ENCODE results near the gene SDK1. TPM values are rescaled to one million over a fixed set of nuclear protein-coding genes. Genes with fewer than 3 reads are reported as not detected.

The SDK1 gene
- total and polyA plus RNA-seq, 2 donors = 9.8 to 15.1 TPM

DNA sequence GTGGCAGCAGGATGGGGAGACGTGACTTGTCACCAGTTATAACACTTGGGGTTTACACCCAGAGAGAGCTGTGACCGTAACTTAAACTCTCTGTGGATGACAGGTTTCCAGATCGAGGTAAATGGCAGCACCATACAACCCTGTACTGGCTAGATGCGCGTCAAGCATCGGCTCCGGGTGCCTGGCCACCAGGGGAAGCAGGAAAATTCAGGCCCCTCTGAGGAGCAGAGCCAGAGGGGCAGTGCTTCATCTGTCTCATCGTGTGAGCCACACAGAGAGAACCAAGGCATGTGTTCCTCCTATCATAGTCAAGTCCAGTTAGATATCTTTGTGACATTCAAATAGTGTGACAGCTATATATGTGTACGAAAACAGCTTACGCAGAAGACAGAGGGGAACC, 728.9 kb downstream of the SDK1 start:
- Histone ChIP-seq H3K4me3 (ENCODE audit: low read depth, low read length) (no peak overlapping the region), H3K27ac (ENCODE audit: low read depth) (no peak overlapping the region), H3K4me1 (ENCODE audit: insufficient read depth) (no peaks in the 10 kb centered on the region), H3K36me3 (ENCODE audit: insufficient read depth) (no peaks in the 10 kb centered on the region)
- DNase-seq (ENCODE audit: extremely low spot score) = no peak
- 95% methylated on average over 10 of the region's 10 CpGs for WGBS

DNA sequence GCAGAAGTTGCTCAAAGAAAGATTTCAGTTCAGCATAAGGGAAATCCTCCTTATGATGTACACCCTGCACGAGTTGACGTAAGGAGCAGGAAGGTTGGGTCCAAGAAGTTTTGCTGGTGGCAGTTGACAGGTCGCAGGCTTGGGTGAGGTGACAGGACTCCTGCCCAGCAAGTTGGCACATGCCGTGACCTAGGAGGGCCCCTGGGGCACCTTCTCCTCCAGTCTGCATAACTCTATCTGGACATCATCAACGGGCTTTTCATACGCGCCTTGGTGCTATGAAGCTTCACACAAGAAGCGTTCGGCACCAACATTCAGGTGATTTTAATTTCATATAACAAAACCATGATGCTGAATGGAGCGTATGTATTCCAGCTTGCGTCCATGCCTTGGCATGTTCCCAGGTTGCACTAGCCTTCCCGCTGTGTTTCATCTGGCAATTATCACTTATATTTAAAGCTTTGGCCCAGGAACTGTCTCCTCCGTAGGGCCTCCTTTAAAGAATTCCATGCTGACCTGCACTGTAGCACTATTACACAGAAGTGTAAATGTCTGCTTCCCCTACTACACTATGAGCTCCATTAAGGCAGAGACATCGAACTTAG, 729.4 kb downstream of the SDK1 start:
- Histone ChIP-seq H3K4me1 (ENCODE audit: insufficient read depth) (no peaks in the 10 kb centered on the region), H3K4me3 (ENCODE audit: low read depth, low read length) (no peak overlapping the region), H3K27ac (ENCODE audit: low read depth) (no peak overlapping the region), H3K36me3 (ENCODE audit: insufficient read depth) (no peaks in the 10 kb centered on the region)
- 76% methylated on average over 14 of the region's 14 CpGs for whole genome bisulfite sequencing
- no peak for DNase-seq (ENCODE audit: extremely low spot score)

DNA sequence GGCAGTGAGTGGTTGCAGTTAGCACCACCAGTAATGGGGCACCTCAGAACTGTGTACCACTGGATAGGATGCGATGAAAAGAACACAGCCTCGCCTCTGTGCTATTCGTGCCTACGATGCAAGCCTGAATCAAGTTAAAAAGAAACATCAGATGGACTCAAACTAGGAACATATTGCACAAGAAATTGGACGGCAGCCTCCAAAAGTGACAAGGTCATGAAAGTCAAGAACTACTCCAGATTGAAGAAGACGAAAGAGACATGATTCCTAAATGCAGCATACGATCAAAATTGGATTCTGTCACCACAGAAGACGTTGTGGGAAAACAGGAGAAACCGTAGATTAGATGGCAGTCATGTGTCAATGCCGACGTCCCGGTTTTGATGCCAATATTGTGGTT, 732.9 kb downstream of the SDK1 start:
- H3K27ac ChIP-seq (ENCODE audit: low read depth) = no peak overlapping the region
- H3K4me3 ChIP-seq (ENCODE audit: low read depth, low read length) = no peak overlapping the region
- 84% methylated on average over 12 of the region's 12 CpGs for WGBS
- no peaks in the 10 kb centered on the region for H3K36me3 ChIP-seq (ENCODE audit: insufficient read depth)
- H3K4me1 ChIP-seq (ENCODE audit: insufficient read depth) = no peaks in the 10 kb centered on the region
- DNase-seq (ENCODE audit: extremely low spot score) = no peak

DNA sequence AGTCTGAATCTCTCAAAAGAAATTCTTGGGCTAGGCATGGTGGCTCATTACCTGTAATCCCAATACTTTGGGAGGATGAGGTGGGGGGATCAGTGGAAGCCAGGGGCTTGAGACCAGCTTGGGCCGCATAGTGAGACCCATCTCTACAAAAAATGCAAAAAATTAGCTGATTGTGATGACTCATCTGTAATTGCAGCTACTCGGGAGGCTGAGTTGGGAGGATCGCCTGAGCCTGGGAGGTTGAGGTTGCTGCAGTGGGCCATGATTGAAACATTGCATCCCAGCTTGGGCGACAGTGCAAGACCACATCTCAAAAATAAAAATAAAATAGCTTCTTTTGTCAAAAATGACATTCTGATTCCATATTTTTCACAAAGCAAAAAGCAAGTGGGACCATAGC, 736.3 kb downstream of the SDK1 start:
- no peak for DNase-seq (ENCODE audit: extremely low spot score)
- Histone ChIP-seq H3K4me3 (ENCODE audit: low read depth, low read length) (no peak overlapping the region), H3K27ac (ENCODE audit: low read depth) (no peak overlapping the region), H3K4me1 (ENCODE audit: insufficient read depth) (no peaks in the 10 kb centered on the region), H3K36me3 (ENCODE audit: insufficient read depth) (no peaks in the 10 kb centered on the region)
- 96% methylated on average over 4 of the region's 4 CpGs for WGBS

DNA sequence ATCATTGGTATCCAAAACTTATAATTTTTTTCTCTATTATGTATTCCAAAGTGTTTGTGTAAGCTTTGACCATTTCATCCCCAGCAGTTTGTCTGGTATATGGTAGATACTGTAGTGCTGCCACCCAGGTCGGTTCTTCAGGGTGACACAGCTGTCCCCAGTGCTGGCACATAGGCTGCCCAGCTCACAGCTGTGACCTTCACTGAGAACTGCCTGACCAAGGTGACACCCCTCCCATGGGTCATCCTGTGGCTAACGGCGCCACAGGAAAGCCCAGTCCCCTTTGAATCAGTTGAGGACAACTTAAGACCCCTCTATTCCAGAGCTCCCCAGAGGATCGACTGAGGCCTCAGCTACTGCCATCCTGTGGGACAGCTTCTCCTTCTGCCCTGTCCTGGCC, 736.8 kb downstream of the SDK1 start:
- no peaks in the 10 kb centered on the region for H3K4me1 ChIP-seq (ENCODE audit: insufficient read depth)
- no peak for DNase-seq (ENCODE audit: extremely low spot score)
- no peak overlapping the region for H3K4me3 ChIP-seq (ENCODE audit: low read depth, low read length)
- 89% methylated on average over 4 of the region's 4 CpGs for WGBS
- no peaks in the 10 kb centered on the region for H3K36me3 ChIP-seq (ENCODE audit: insufficient read depth)
- no peak overlapping the region for H3K27ac ChIP-seq (ENCODE audit: low read depth)

DNA sequence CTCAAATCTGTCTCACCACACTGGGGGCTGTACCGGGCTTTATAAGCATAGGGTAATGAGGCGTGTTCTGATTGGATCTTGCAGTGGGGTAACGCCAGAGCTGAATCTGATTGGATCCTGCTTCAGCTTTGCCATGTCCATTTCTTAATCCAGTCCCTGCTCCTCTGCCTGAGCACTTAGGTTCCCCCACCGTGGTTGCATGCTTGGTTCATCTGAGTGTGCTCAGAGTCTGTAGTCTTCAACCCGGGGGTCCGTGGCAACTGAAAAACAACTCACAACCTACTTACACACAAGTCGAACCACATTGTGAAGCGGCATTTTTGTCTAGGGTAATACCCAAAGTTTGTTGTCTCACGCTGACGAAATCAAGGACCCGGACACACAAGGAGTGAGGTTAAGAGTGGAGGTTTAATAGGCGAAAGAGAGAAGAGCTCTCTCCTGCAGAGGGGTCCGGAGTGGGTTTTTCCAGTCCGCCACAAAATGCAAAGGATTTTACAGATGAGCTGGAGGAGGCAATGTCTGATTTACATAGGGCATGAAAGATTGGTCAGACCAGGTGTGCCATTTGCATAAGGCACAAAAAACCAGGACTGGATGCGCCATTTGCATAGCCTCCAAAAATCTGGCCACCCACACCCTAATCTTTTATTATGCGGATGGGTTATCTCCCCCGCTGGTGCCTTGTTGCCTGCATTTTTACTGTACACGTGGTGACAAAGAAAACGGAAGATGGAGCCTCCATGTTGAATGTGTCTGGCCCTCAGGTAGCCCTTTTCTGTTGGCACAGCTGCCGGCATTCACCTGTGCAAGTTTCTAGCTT, 739.3 kb downstream of the SDK1 start:
- H3K4me3 ChIP-seq (ENCODE audit: low read depth, low read length) = no peak overlapping the region
- DNase-seq (ENCODE audit: extremely low spot score) = no peak
- WGBS = 83% methylated on average over 20 of the region's 20 CpGs

DNA sequence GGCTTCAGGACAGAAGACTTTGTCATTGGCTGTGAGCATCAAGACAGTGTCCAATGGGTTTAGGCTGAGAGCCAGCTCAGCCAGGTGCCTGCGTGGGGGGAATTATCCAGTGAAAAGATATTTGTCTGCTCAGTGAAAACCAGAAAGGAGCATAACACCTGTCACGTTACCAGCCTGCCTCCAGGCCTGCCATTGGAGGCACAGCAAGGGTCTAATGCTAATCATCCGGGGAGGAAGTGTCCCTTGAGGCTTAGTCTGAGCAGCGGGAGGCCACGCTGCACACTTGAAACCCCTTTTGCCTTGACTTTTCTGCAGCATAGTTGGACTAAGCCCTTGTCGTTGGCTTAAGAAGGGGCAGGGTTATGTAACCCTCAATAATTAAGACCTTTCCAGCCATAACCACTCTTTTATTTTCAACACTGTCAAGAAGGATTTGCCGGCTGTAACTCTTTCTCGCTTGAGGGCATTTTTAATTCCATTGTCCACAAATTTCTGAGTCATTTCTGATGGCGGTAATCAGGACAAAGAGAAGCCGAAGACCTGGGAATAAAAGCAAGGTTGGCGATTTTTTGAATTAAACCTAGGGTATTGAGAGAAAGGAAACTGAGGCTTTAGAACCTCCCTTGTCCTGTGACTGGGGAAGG, 741.5 kb downstream of the SDK1 start:
- Histone ChIP-seq H3K4me1 (ENCODE audit: insufficient read depth) (no peaks in the 10 kb centered on the region), H3K36me3 (ENCODE audit: insufficient read depth) (no peaks in the 10 kb centered on the region), H3K4me3 (ENCODE audit: low read depth, low read length) (no peak overlapping the region), H3K27ac (ENCODE audit: low read depth) (no peak overlapping the region)
- no peak for DNase-seq (ENCODE audit: extremely low spot score)
- 74% methylated on average over 11 of the region's 11 CpGs for WGBS

More for the DNA sequence above, 739.3 kb downstream of the SDK1 start:
- Histone ChIP-seq H3K27ac (ENCODE audit: low read depth) (no peak overlapping the region), H3K36me3 (ENCODE audit: insufficient read depth) (no peaks in the 10 kb centered on the region), H3K4me1 (ENCODE audit: insufficient read depth) (no peaks in the 10 kb centered on the region)

DNA sequence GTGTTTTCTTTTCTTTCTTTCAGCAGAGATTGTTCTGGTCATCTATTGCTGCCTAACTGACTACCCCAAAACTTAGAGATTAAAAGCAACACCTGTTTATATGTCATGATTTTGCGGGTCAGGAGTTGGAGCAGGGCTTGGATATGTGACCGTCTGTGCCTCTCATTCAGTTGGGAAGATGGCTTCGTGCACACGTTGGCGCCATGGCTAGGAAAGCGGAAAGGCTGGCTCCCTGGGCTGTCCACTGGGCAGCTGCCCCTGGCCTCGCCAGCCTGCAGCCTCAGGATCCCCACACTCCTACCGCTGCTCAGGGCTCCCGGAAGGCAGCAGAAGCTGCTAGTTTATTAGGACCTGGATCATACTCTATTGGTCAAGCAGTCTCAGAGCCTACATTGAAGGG, 742.9 kb downstream of the SDK1 start:
- Histone ChIP-seq H3K4me3 (ENCODE audit: low read depth, low read length) (no peak overlapping the region), H3K27ac (ENCODE audit: low read depth) (no peak overlapping the region), H3K36me3 (ENCODE audit: insufficient read depth) (no peaks in the 10 kb centered on the region), H3K4me1 (ENCODE audit: insufficient read depth) (no peaks in the 10 kb centered on the region)
- 94% methylated on average over 9 of the region's 9 CpGs for WGBS
- no peak for DNase-seq (ENCODE audit: extremely low spot score)

DNA sequence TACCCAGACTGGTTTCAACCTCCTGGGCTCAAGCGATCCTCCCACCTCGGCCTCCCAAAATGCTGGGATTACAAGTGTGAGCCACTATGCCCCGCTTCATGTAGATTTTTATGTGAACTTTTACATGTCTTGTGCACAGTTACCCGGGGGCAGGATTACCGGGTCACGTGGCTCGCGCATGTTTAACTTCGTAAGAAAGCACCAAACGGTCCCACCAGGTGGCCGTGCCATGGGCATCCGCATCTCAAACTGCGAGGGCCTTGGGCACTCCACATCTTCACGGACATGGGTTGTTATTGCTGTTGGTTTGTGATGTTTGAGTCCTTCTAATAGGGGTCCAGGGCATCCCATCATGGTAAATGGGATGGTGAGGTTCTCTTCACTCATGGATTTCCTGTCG, 744.4 kb downstream of the SDK1 start:
- DNase-seq (ENCODE audit: extremely low spot score) = no peak
- no peaks in the 10 kb centered on the region for H3K4me1 ChIP-seq (ENCODE audit: insufficient read depth)
- WGBS = 97% methylated on average over 15 of the region's 15 CpGs
- no peaks in the 10 kb centered on the region for H3K36me3 ChIP-seq (ENCODE audit: insufficient read depth)
- H3K27ac ChIP-seq (ENCODE audit: low read depth) = no peak overlapping the region
- no peak overlapping the region for H3K4me3 ChIP-seq (ENCODE audit: low read depth, low read length)

DNA sequence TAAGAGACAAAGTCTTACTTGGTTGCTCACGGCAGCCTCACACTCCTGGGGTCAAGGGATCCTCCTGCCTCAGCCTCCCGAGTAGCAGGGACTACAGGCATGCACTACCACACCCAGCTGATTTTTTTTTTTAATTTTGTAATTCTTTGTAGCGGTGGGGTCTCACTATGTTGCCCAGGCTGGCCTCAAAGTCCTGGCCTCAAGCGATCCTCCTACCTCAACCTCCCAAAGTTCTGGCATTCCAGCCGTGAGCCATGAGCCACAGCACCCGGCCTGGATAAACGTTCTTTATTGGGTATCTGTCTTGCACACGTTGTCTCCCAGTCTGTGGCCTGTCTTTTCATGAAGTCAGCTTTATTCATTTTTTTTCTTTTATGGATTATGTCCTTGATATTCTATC, 744.9 kb downstream of the SDK1 start:
- Histone ChIP-seq H3K36me3 (ENCODE audit: insufficient read depth) (no peaks in the 10 kb centered on the region), H3K27ac (ENCODE audit: low read depth) (no peak overlapping the region), H3K4me1 (ENCODE audit: insufficient read depth) (no peaks in the 10 kb centered on the region), H3K4me3 (ENCODE audit: low read depth, low read length) (no peak overlapping the region)
- DNase-seq (ENCODE audit: extremely low spot score) = no peak
- WGBS = 90% methylated on average over 8 of the region's 8 CpGs

DNA sequence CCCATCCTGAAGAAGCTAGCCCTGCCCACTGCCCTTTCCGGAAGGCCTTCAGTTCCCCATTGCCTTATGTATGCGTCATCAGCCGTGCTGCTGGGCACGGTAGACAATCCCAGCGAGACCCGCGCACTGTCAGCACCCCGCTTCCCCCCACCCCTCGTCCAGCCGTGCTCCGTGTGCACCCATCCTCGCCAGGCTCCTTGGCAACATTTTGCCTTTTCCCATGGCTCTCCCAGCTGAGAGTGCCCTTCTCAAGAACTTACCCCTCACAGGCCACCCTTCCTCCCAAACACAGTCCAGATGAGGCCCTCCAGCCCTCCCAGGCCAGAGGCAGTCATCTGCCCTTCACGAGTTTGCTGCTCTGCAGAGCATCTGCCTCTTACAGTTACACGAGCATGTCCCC, 747.3 kb downstream of the SDK1 start:
- WGBS = 91% methylated on average over 14 of the region's 14 CpGs
- Histone ChIP-seq H3K4me1 (ENCODE audit: insufficient read depth) (no peaks in the 10 kb centered on the region), H3K27ac (ENCODE audit: low read depth) (no peak overlapping the region), H3K36me3 (ENCODE audit: insufficient read depth) (no peaks in the 10 kb centered on the region), H3K4me3 (ENCODE audit: low read depth, low read length) (no peak overlapping the region)
- no peak for DNase-seq (ENCODE audit: extremely low spot score)

DNA sequence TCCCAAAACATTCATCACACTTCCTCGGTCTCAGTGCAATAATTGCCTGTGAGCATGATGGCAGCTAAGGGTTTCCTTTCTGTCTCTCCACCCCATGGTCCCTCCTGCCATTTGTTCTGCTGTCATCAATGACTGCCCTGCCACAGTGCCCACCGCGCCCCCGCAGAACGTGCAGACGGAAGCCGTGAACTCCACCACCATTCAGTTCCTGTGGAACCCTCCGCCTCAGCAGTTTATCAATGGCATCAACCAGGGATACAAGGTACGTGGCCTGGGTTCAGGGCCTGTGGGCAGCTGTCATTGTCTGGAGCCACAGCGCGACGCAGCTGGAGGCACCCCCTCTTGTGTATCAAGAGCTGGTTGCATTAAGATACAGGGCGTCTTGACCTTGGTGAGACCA, 748.1 kb downstream of the SDK1 start:
- no peak for DNase-seq (ENCODE audit: extremely low spot score)
- H3K4me1 ChIP-seq (ENCODE audit: insufficient read depth) = no peaks in the 10 kb centered on the region
- no peak overlapping the region for H3K27ac ChIP-seq (ENCODE audit: low read depth)
- WGBS = 96% methylated on average over 13 of the region's 13 CpGs
- H3K4me3 ChIP-seq (ENCODE audit: low read depth, low read length) = no peak overlapping the region
- no peaks in the 10 kb centered on the region for H3K36me3 ChIP-seq (ENCODE audit: insufficient read depth)

DNA sequence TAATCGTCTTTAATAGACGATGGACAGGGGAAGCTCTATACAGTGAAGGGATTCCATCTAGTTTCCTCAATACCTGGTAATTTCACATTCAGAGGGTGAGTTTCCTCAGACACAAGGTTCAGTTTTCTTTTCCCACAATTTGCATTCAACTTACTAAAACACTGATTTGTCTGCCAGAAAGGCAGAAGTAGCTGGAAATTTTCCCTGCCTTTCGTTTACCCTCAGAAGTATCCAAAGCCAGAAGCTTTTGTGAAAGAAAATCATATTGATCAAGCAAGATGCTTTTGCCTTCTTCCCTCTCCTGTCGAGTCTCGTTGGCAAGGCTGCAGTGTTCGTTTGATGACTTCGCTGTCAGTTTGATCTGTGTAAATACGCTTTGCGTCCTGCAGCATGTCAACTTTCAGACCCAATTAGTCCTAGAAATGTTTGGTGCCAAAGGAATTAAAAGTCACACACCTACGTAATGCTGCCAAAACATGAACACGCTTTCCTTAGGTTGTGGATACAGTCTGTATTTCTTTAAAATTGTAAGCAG, 749.1 kb downstream of the SDK1 start:
- no peaks in the 10 kb centered on the region for H3K4me1 ChIP-seq (ENCODE audit: insufficient read depth)
- 85% methylated on average over 11 of the region's 11 CpGs for whole genome bisulfite sequencing
- no peak overlapping the region for H3K27ac ChIP-seq (ENCODE audit: low read depth)
- no peak overlapping the region for H3K4me3 ChIP-seq (ENCODE audit: low read depth, low read length)
- no peaks in the 10 kb centered on the region for H3K36me3 ChIP-seq (ENCODE audit: insufficient read depth)
- no peak for DNase-seq (ENCODE audit: extremely low spot score)

DNA sequence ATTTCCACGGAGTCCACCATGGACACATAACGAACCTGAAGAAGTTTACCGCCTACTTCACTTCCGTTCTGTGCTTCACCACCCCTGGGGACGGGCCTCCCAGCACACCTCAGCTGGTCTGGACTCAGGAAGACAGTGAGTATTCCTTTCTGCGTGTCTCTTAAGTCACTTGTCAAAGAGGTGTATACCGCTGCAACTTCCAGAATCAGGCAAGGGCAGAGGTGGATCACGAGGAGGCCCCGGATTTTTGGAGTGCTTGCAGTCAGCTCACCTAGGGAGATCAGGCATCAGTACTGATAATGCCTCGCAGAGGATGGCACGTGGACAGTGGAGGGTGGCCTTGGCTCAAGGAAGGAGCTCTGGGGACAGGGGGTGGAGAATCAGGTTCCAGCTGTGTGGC, 750.6 kb downstream of the SDK1 start:
- H3K36me3 ChIP-seq (ENCODE audit: insufficient read depth) = no peaks in the 10 kb centered on the region
- H3K27ac ChIP-seq (ENCODE audit: low read depth) = no peak overlapping the region
- H3K4me3 ChIP-seq (ENCODE audit: low read depth, low read length) = no peak overlapping the region
- H3K4me1 ChIP-seq (ENCODE audit: insufficient read depth) = no peaks in the 10 kb centered on the region
- WGBS = 88% methylated on average over 11 of the region's 11 CpGs
- no peak for DNase-seq (ENCODE audit: extremely low spot score)
